Endothelial cell of umbilical vein (primary cell): ENCODE measurements around the gene ATXN3L. TPM values are rescaled to one million over a fixed set of nuclear protein-coding genes. Genes with fewer than 3 reads are reported as not detected.

Experiments used
- BruUV-seq: library from RNA; stranded (reverse); fragments of 400-500 nt; replicated peaks from 2 replicates; lab custom pipeline; 2021; lab: Mats Ljungman, UMichigan
- CTCF ChIA-PET: fragments of 300-600, 350-600 bp; sonication (Branson Sonifier 250); formaldehyde crosslinking; loops from one replicate; lab custom pipeline; 2021; ENCODE audit warnings: antibody characterized with exemption, inconsistent platforms; lab: Charles Lee
- POLR2A ChIA-PET: fragments of 300-600, 350-600 bp; sonication (Branson Sonifier 250); formaldehyde crosslinking; loops from one replicate; lab custom pipeline; 2021; ENCODE audit warnings: antibody characterized with exemption, inconsistent platforms; lab: Charles Lee
- DNase-seq: peaks from one replicate; pipeline ENCODE4 v3.0.0-alpha.2; 2011; ENCODE audit warnings: low read depth, low spot score
- FAIRE-seq: peaks from 2 replicates; lab custom pipeline; 2011; peaks lifted over from hg19 to GRCh38; lab: Jason Lieb, UNC
- H2AFZ ChIP-seq: 2 replicates; pipeline ENCODE4 v1.6.0; 2012; ENCODE audit warnings: low read depth, low read length, control low read depth, inconsistent platforms
- H3K27ac ChIP-seq: 2 replicates; pipeline ENCODE4 v1.5.1; 2011; ENCODE audit warnings: low read depth, mild to moderate bottlenecking, control low read depth, low read length, moderate library complexity; ENCODE audit not compliant: insufficient read depth
- H3K27me3 ChIP-seq, 2 experiments: 2 replicates each; pipeline versions ENCODE4 v1.6.0 to v1.6.1; 2011; ENCODE audit warnings: low read length in 2 of 2, mixed read lengths in 1 of 2; ENCODE audit not compliant: control insufficient read depth in 2 of 2, insufficient read depth in 2 of 2
- H3K36me3 ChIP-seq, 2 experiments: 2 replicates in 1 of 2; 3 replicates in 1 of 2; pipeline ENCODE4 v1.5.1; 2011; ENCODE audit warnings: low read length in 2 of 2, mild to moderate bottlenecking in 1 of 2, moderate library complexity in 1 of 2; ENCODE audit not compliant: control insufficient read depth in 2 of 2, insufficient read depth in 2 of 2; ENCODE audit errors: extremely low read depth in 1 of 2
- H3K4me1 ChIP-seq: 3 replicates; pipeline ENCODE4 v1.5.1; 2011; ENCODE audit warnings: mild to moderate bottlenecking, low read length; ENCODE audit not compliant: control insufficient read depth, insufficient read depth; ENCODE audit errors: extremely low read depth
- H3K4me2 ChIP-seq: 2 replicates; pipeline ENCODE4 v1.6.1; 2011; ENCODE audit warnings: low read length, control low read depth, mixed read lengths; ENCODE audit not compliant: insufficient read depth
- H3K4me3 ChIP-seq, 3 experiments: fragments of 200-600 bp in 1 of 3; sonication (generic), shearing (Covaris generic) in 1 of 3; replicated peaks in 1 of 3; 2 replicates each; pipeline ENCODE4 v1.5.1; 2011 to 2016; ENCODE audit warnings: control low read depth in 3 of 3, low read length in 3 of 3, mild to moderate bottlenecking in 2 of 3, inconsistent platforms in 1 of 3, low read depth in 1 of 3, moderate library complexity in 1 of 3; ENCODE audit not compliant: insufficient read depth in 1 of 3
- H3K79me2 ChIP-seq: 2 replicates; pipeline ENCODE4 v1.6.0; 2012; ENCODE audit warnings: low read length, inconsistent platforms; ENCODE audit not compliant: control insufficient read depth, insufficient read depth
- H3K9ac ChIP-seq: replicated peaks from 2 replicates; pipeline ENCODE3; 2011; ENCODE audit warnings: low read length, control low read depth; ENCODE audit not compliant: insufficient read depth; ENCODE audit errors: extremely low read depth
- H3K9me1 ChIP-seq: replicated peaks from 3 replicates; pipeline ENCODE4 v1.6.0; 2011; ENCODE audit warnings: mild to moderate bottlenecking, low read length; ENCODE audit not compliant: control insufficient read depth, insufficient read depth; ENCODE audit errors: extremely low read depth
- H3K9me3 ChIP-seq: replicated peaks from 2 replicates; pipeline ENCODE4 v1.5.1; 2012; ENCODE audit warnings: low read length, inconsistent platforms; ENCODE audit not compliant: control insufficient read depth, insufficient read depth
- H4K20me1 ChIP-seq: replicated peaks from 2 replicates; pipeline ENCODE3; 2011; ENCODE audit warnings: mild to moderate bottlenecking, low read length; ENCODE audit not compliant: control insufficient read depth, insufficient read depth; ENCODE audit errors: extremely low read depth
- EZH2 ChIP-seq: IDR thresholded peaks from 2 replicates; pipeline ENCODE4 v1.6.1; 2012; ENCODE audit warnings: borderline replicate concordance, low read depth, mild to moderate bottlenecking, moderate library complexity, low read length, inconsistent platforms; ENCODE audit not compliant: severe bottlenecking
- FOS ChIP-seq: IDR thresholded peaks from 2 replicates; pipeline ENCODE4 v1.6.1; 2011; ENCODE audit warnings: mild to moderate bottlenecking, low read length, moderate library complexity, borderline replicate concordance; ENCODE audit not compliant: insufficient read depth
- GATA2 ChIP-seq: IDR thresholded peaks from 2 replicates; pipeline ENCODE4 v1.7.0; 2011; ENCODE audit warnings: low read depth, mild to moderate bottlenecking, moderate library complexity, mixed read lengths, low read length; ENCODE audit not compliant: insufficient read length, insufficient read depth
- JUN ChIP-seq: IDR thresholded peaks from 2 replicates; pipeline ENCODE4 v1.6.1; 2011; ENCODE audit warnings: borderline replicate concordance, low read depth; ENCODE audit not compliant: insufficient read length, insufficient read depth
- MYC ChIP-seq: IDR thresholded peaks from one replicate; pipeline ENCODE4 v1.6.1; 2011; ENCODE audit warnings: mild to moderate bottlenecking, low read depth, low read length
- POLR2A ChIP-seq: IDR thresholded peaks from 2 replicates; pipeline ENCODE4 v1.6.1; 2012; ENCODE audit warnings: low read depth, mild to moderate bottlenecking, control low read depth, low read length
- POLR2AphosphoS5 ChIP-seq: IDR thresholded peaks from 2 replicates; pipeline ENCODE4 v1.6.1; 2012; ENCODE audit warnings: low read depth, mild to moderate bottlenecking, control low read depth, low read length, moderate library complexity; ENCODE audit not compliant: insufficient read depth
- dilution Hi-C: fragments of 300-500 bp; cut with MboI; formaldehyde crosslinking; loops from one replicate; pipeline ENCODE4 v1.15.0; 2019; ENCODE audit warnings: low sequenced_read_pairs; ENCODE audit not compliant: extremely low pct_ligation_motif_present
- intact Hi-C: fragments of 100-400 bp; cut with micrococcal nuclease; formaldehyde crosslinking; loops from one replicate; pipeline ENCODE4 v1.10.0; 2022
- polyA plus RNA-seq, 4 experiments: library from polyadenylated mRNA; depleted of rRNA in 3 of 4; stranded (reverse) in 3 of 4; unstranded in 1 of 4; fragments of >200 nt; gene quantifications; 2 replicates each; pipeline versions ENCODE4 v1.2.1 to v1.2.3, GENCODE V29; 2011 to 2012; ENCODE audit warnings: missing spikeins in 1 of 4
- total RNA-seq: library from RNA; stranded (reverse); gene quantifications from 2 replicates; pipeline ENCODE4 v1.2.3, GENCODE V29; 2021
- TF ChIP-seq, protein P1 (sequence below), 2 donors: IDR thresholded peaks; 1 replicate in 1 of 2; 2 replicates in 1 of 2; pipeline ENCODE4 v1.5.1; 2011; ENCODE audit warnings: low read length in 2 of 2, mild to moderate bottlenecking in 2 of 2, moderate library complexity in 2 of 2, control low read depth in 1 of 2, inconsistent platforms in 1 of 2, low read depth in 1 of 2; ENCODE audit not compliant: insufficient read depth in 1 of 2; ENCODE audit errors: extremely low read depth in 1 of 2
- TF ChIP-seq, protein P2 (sequence below): IDR thresholded peaks from 2 replicates; pipeline ENCODE4 v1.6.1; 2011; ENCODE audit not compliant: insufficient read depth, insufficient read length

ATXN3L gene
- total and polyA plus RNA-seq, 2 donors (not counting 3 experiments of a cell fraction or from before 2014, with no cell fraction given): not detected

DNA sequence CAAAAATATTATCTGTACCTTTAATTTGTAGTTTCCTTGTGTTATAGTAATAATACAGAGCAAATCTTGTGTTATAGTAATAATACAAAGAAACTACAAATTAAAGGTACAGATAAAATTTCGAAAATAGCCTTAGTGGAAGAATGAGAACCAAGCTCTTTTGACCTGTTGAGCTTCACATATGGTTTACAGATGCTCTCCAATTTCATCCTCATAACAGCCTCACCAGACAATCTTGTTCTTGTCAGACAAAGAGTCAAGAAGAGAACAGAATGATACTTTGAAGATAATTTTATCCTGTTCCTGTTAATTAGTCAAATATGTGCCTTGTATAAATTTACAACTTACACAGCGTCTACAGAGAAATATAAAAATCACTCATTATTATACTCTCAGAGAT lies 12.8 kb downstream of the ATXN3L start:
- Histone ChIP-seq H3K27ac (no peak overlapping the region), H3K9ac (no peak overlapping the region), H3K36me3 (no peaks in the 10 kb centered on the region), H3K9me3 (no peaks in the 10 kb centered on the region), H2AFZ (no peak overlapping the region), H3K4me1 (peaks cover 4% of the 10 kb centered on the region), H3K79me2 (no peaks in the 10 kb centered on the region), H3K4me3 (no peak overlapping the region), H3K9me1 (no peaks in the 10 kb centered on the region), H4K20me1 (no peaks in the 10 kb centered on the region), H3K4me2 (no peak overlapping the region), H3K27me3 (no peaks in the 10 kb centered on the region)
- TF ChIP-seq MYC (no peak), FOS (no peak), POLR2A (no peak), EZH2 (no peak), JUN (no peak), POLR2AphosphoS5 (no peak), GATA2 (no peak)
- TF ChIP-seq, protein P1, sequence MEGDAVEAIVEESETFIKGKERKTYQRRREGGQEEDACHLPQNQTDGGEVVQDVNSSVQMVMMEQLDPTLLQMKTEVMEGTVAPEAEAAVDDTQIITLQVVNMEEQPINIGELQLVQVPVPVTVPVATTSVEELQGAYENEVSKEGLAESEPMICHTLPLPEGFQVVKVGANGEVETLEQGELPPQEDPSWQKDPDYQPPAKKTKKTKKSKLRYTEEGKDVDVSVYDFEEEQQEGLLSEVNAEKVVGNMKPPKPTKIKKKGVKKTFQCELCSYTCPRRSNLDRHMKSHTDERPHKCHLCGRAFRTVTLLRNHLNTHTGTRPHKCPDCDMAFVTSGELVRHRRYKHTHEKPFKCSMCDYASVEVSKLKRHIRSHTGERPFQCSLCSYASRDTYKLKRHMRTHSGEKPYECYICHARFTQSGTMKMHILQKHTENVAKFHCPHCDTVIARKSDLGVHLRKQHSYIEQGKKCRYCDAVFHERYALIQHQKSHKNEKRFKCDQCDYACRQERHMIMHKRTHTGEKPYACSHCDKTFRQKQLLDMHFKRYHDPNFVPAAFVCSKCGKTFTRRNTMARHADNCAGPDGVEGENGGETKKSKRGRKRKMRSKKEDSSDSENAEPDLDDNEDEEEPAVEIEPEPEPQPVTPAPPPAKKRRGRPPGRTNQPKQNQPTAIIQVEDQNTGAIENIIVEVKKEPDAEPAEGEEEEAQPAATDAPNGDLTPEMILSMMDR (IDR thresholded peaks at IDR 0.05; ENCODE audit: extremely low read depth in 1 of 2, insufficient read depth in 1 of 2, low read depth in 1 of 2, low read length in 2 of 2): no peak
- TF ChIP-seq, protein P2, sequence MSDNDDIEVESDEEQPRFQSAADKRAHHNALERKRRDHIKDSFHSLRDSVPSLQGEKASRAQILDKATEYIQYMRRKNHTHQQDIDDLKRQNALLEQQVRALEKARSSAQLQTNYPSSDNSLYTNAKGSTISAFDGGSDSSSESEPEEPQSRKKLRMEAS: no peak
- no peak for FAIRE-seq
- ChIA-PET POLR2A (no interaction called here), CTCF (no interaction called here)
- BruUV-seq: no TSS peak
- dilution Hi-C loops (no loop called here), intact Hi-C loops (no loop called here)
- DNase-seq: no peak
